Karpas-422 (cell line): ENCODE data around the gene COX7A1. TPM values are rescaled to one million over a fixed set of nuclear protein-coding genes. Genes with fewer than 3 reads are reported as not detected.
A peak's percentile ranks its signal among the peaks of the same experiment; 100 is the strongest.
"Not testable (repeated sequence)": the region's sequence is repeated elsewhere in the genome, so short reads cannot be mapped to it uniquely, and the experiment has no call there.

Experiments used
- DNase-seq: peaks from one replicate; pipeline ENCODE4 v3.0.0-alpha.2; 2015
- H2AFZ ChIP-seq: fragments of 200-600 bp; sonication (generic); 2 replicates; pipeline ENCODE4 v1.6.1; 2014; ENCODE audit warnings: antibody characterized with exemption, low read length, mixed read lengths
- H3K27ac ChIP-seq: fragments of 200-600 bp; sonication (generic); 2 replicates; pipeline ENCODE4 v1.5.1; 2014; ENCODE audit warnings: mild to moderate bottlenecking, low read length, moderate library complexity
- H3K27me3 ChIP-seq: fragments of 200-600 bp; sonication (generic); 2 replicates; pipeline ENCODE4 v1.6.1; 2014; ENCODE audit warnings: low read length, mixed read lengths
- H3K36me3 ChIP-seq: fragments of 200-600 bp; sonication (generic); 2 replicates; pipeline ENCODE4 v1.6.1; 2014; ENCODE audit warnings: low read length, mixed read lengths; ENCODE audit not compliant: insufficient read depth
- H3K4me1 ChIP-seq: fragments of 200-600 bp; sonication (generic); 2 replicates; pipeline ENCODE4 v1.6.1; 2014; ENCODE audit warnings: mild to moderate bottlenecking, low read length, mixed read lengths
- H3K4me2 ChIP-seq: fragments of 200-600 bp; sonication (generic); 2 replicates; pipeline ENCODE4 v1.6.1; 2014; ENCODE audit warnings: low read length, low read depth, mild to moderate bottlenecking; ENCODE audit not compliant: poor library complexity, severe bottlenecking
- H3K4me3 ChIP-seq: fragments of 200-600 bp; sonication (generic); 2 replicates; pipeline ENCODE4 v1.5.1; 2014; ENCODE audit warnings: mild to moderate bottlenecking, antibody characterized with exemption, low read length, mixed read lengths
- H3K79me2 ChIP-seq: fragments of 200-600 bp; sonication (generic); 2 replicates; pipeline ENCODE4 v1.6.1; 2014; ENCODE audit warnings: mild to moderate bottlenecking, low read length, mixed read lengths
- H3K9ac ChIP-seq: fragments of 200-600 bp; sonication (generic); 2 replicates; pipeline ENCODE4 v1.6.0; 2014; ENCODE audit warnings: low read length
- H3K9me2 ChIP-seq: fragments of 200-600 bp; sonication (generic), shearing (Covaris generic); replicated peaks from 2 replicates; pipeline ENCODE4 v1.6.0; 2014; ENCODE audit warnings: mild to moderate bottlenecking, low read length, moderate library complexity; ENCODE audit not compliant: insufficient read depth
- H3K9me3 ChIP-seq: fragments of 300-700, 200-600 bp; sonication (generic); 2 replicates; pipeline ENCODE4 v1.6.1; 2014; ENCODE audit warnings: low read length, mixed read lengths
- H4K20me1 ChIP-seq: fragments of 200-600 bp; sonication (generic); 2 replicates; pipeline ENCODE4 v1.6.1; 2014; ENCODE audit warnings: mild to moderate bottlenecking, antibody characterized with exemption, low read length, low read depth; ENCODE audit not compliant: insufficient read depth
- total RNA-seq: library from RNA; depleted of rRNA; stranded (reverse); fragments of >200 nt; shearing (Covaris generic); gene quantifications from 2 replicates; pipeline ENCODE4 v1.2.3, GENCODE V29; 2014; ENCODE audit warnings: low replicate concordance

Gene COX7A1
- total RNA-seq, 1 experiment from 2014 or later, result not detected

- H3K4me2 ChIP-seq, result peak within 1 kb of the TSS; percentile 100
- H3K4me1 ChIP-seq, result peaks cover 14% of the 10 kb centered on the region
- peak; percentile 97 for DNase-seq
- H2AFZ ChIP-seq, result peak within 1 kb of the TSS; percentile 99
- no peaks in the 10 kb centered on the region for H3K27me3 ChIP-seq
- no peaks in the 10 kb centered on the region for H3K9me3 ChIP-seq
- peak within 1 kb of the TSS; percentile 88 for H3K9ac ChIP-seq
- H3K27ac ChIP-seq, result peak within 1 kb of the TSS; percentile 80
- H3K9me2 ChIP-seq, result no peaks in the 10 kb centered on the region
- 0 out of 2 replicates have a peak, but pooled peaks cover 3% of the 10 kb centered on the region for H4K20me1 ChIP-seq
- 0 out of 2 replicates have a peak, but pooled peaks cover 7% of the 10 kb centered on the region for H3K36me3 ChIP-seq
- peaks cover 19% of the 10 kb centered on the region for H3K79me2 ChIP-seq
- peak within 1 kb of the TSS; percentile 95 for H3K4me3 ChIP-seq
Measured at GRCh38 chr19:36139473-36140303, 12.6 kb downstream of the COX7A1 start, which contains the start of gene CAPNS1. Gene CAPNS1 (plus strand): TSS chr19:36140066. CDS start chr19:36141012, 946 bp downstream.

- Histone ChIP-seq H3K27me3 (no peaks in the 10 kb centered on the region), H3K4me3 (peak overlapping the region; percentile 95), H3K4me1 (peaks cover 14% of the 10 kb centered on the region), H3K4me2 (peak overlapping the region; percentile 100), H4K20me1 (0 out of 2 replicates have a peak, but pooled peaks cover 3% of the 10 kb centered on the region), H3K27ac (peak overlapping the region; percentile 51; the same call in 1 of the 2 replicates), H3K9me2 (no peaks in the 10 kb centered on the region), H2AFZ (peak overlapping the region; percentile 99), H3K9me3 (no peaks in the 10 kb centered on the region), H3K79me2 (peaks cover 19% of the 10 kb centered on the region), H3K9ac (peak overlapping the region; percentile 88), H3K36me3 (0 out of 2 replicates have a peak, but pooled peaks cover 7% of the 10 kb centered on the region)
- DNase-seq, result no peak
Measured at GRCh38 chr19:36139120-36139472, 13.2 kb downstream of the COX7A1 start.

- Histone ChIP-seq H3K27me3 (no peaks in the 10 kb centered on the region), H3K9ac (no peak overlapping the region), H3K9me3 (no peaks in the 10 kb centered on the region), H3K27ac (no peak overlapping the region), H3K79me2 (peaks cover 14% of the 10 kb centered on the region), H2AFZ (no peak overlapping the region), H3K4me3 (no peak overlapping the region), H3K9me2 (no peaks in the 10 kb centered on the region), H3K4me1 (peaks cover 14% of the 10 kb centered on the region), H3K4me2 (no peak overlapping the region), H4K20me1 (0 out of 2 replicates have a peak, but pooled peaks cover 3% of the 10 kb centered on the region), H3K36me3 (no peaks in the 10 kb centered on the region)
- peak; percentile 37 for DNase-seq
Measured at GRCh38 chr19:36136964-36137686, 15.1 kb downstream of the COX7A1 start.

- not testable (repeated sequence) for H3K27me3 ChIP-seq, H3K4me2 ChIP-seq, H3K9me3 ChIP-seq, H3K9ac ChIP-seq, H4K20me1 ChIP-seq, DNase-seq, H3K9me2 ChIP-seq, H2AFZ ChIP-seq, H3K27ac ChIP-seq, H3K4me3 ChIP-seq, H3K36me3 ChIP-seq, H3K79me2 ChIP-seq
- H3K4me1 ChIP-seq, result peaks cover 12% of the 10 kb centered on the region
Measured at GRCh38 chr19:36134867-36135266, 17.4 kb downstream of the COX7A1 start.

GRCh38 chr19:36131221-36131620, 21.0 kb downstream of the COX7A1 start:
- not testable (repeated sequence) for H3K9me2 ChIP-seq, H3K4me2 ChIP-seq, H3K27ac ChIP-seq, H3K36me3 ChIP-seq, H4K20me1 ChIP-seq, H3K4me3 ChIP-seq, H3K79me2 ChIP-seq, H3K27me3 ChIP-seq, H2AFZ ChIP-seq, H3K9me3 ChIP-seq
- Histone ChIP-seq H3K4me1 (peaks cover 18% of the 10 kb centered on the region), H3K9ac (0 out of 2 replicates have a peak overlapping the region, but pooled peaks have one; percentile 17)
- peak; percentile 52 for DNase-seq

- Histone ChIP-seq H2AFZ (peak overlapping the region; percentile 90), H3K4me1 (peaks cover 18% of the 10 kb centered on the region), H4K20me1 (no peaks in the 10 kb centered on the region), H3K9ac (peak overlapping the region; percentile 85), H3K9me2 (no peaks in the 10 kb centered on the region), H3K79me2 (no peaks in the 10 kb centered on the region), H3K36me3 (no peaks in the 10 kb centered on the region; the same call in 1 of the 2 replicates), H3K4me2 (peak overlapping the region; percentile 96), H3K27me3 (no peaks in the 10 kb centered on the region), H3K4me3 (peak overlapping the region; percentile 74), H3K9me3 (no peaks in the 10 kb centered on the region), H3K27ac (peak overlapping the region; percentile 79)
- DNase-seq, result no peak
Measured at GRCh38 chr19:36128392-36128736, 23.9 kb downstream of the COX7A1 start.

- no peak for DNase-seq
- Histone ChIP-seq H3K36me3 (no peaks in the 10 kb centered on the region; the same call in 1 of the 2 replicates), H3K27me3 (no peaks in the 10 kb centered on the region), H3K79me2 (no peaks in the 10 kb centered on the region), H3K27ac (no peak overlapping the region), H3K4me1 (peaks cover 13% of the 10 kb centered on the region), H3K4me2 (no peak overlapping the region), H3K9me2 (no peaks in the 10 kb centered on the region), H3K9me3 (no peaks in the 10 kb centered on the region), H3K4me3 (no peak overlapping the region), H4K20me1 (no peaks in the 10 kb centered on the region), H3K9ac (no peak overlapping the region), H2AFZ (no peak overlapping the region)
Measured at GRCh38 chr19:36125557-36125956, 26.7 kb downstream of the COX7A1 start.

- H3K4me3 ChIP-seq, result no peak overlapping the region
- H3K9me3 ChIP-seq, result no peaks in the 10 kb centered on the region
- no peaks in the 10 kb centered on the region for H3K9me2 ChIP-seq
- peaks cover 11% of the 10 kb centered on the region for H3K79me2 ChIP-seq
- H3K36me3 ChIP-seq, result peaks cover 5% of the 10 kb centered on the region; the same call in 1 of the 2 replicates
- H3K27me3 ChIP-seq, result no peaks in the 10 kb centered on the region
- no peak overlapping the region for H3K27ac ChIP-seq
- no peak overlapping the region for H2AFZ ChIP-seq
- no peak overlapping the region for H3K4me2 ChIP-seq
- no peak for DNase-seq
- H4K20me1 ChIP-seq, result no peaks in the 10 kb centered on the region
- no peak overlapping the region for H3K9ac ChIP-seq
- H3K4me1 ChIP-seq, result peaks cover 3% of the 10 kb centered on the region
Measured at GRCh38 chr19:36121486-36122124, 30.6 kb downstream of the COX7A1 start.
